Measurements from ENCODE around the gene CLIC4.

CLIC4 gene

GRCh38 chr1:24825174-24825573, 79.9 kb downstream of the CLIC4 start:
- no peak for DNase-seq

GRCh38 chr1:24826510-24826909, 81.3 kb downstream of the CLIC4 start:
- DNase-seq = no peak

- DNase-seq = no peak
Observed at GRCh38 chr1:24827379-24828135, 82.3 kb downstream of the CLIC4 start.

- DNase-seq = no peak
Observed at GRCh38 chr1:24828183-24828886, 83.1 kb downstream of the CLIC4 start.

GRCh38 chr1:24828887-24829192, 83.6 kb downstream of the CLIC4 start:
- no peak for DNase-seq

- DNase-seq = peak; percentile 31
Observed at GRCh38 chr1:24830680-24831272, 85.5 kb downstream of the CLIC4 start.

GRCh38 chr1:24841593-24841992, 96.3 kb downstream of the CLIC4 start:
- DNase-seq = no peak

GRCh38 chr1:24846671-24847070, 101.4 kb downstream of the CLIC4 start:
- DNase-seq = no peak

GRCh38 chr1:24847995-24848881, 103.0 kb downstream of the CLIC4 start:
- DNase-seq = peak; percentile 59

GRCh38 chr1:24849672-24850295, 104.5 kb downstream of the CLIC4 start:
- no peak for DNase-seq

GRCh38 chr1:24850328-24850920, 105.2 kb downstream of the CLIC4 start:
- DNase-seq = no peak

GRCh38 chr1:24853649-24854048, 108.4 kb downstream of the CLIC4 start:
- no peak for DNase-seq

- no peak for DNase-seq
Observed at GRCh38 chr1:24855474-24855873, 110.2 kb downstream of the CLIC4 start.

GRCh38 chr1:24856787-24857506, 111.7 kb downstream of the CLIC4 start:
- no peak for DNase-seq

GRCh38 chr1:24857507-24858133, 112.4 kb downstream of the CLIC4 start:
- DNase-seq = no peak

- no peak for DNase-seq
Observed at GRCh38 chr1:24858277-24858676, 113.0 kb downstream of the CLIC4 start.

GRCh38 chr1:24859063-24860010, 114.1 kb downstream of the CLIC4 start:
- DNase-seq = no peak

- DNase-seq = no peak
Observed at GRCh38 chr1:24860841-24861240, 115.6 kb downstream of the CLIC4 start.

- no peak for DNase-seq
Observed at GRCh38 chr1:24861821-24862727, 116.8 kb downstream of the CLIC4 start.

All from NCI-H524 treated with DMSO at 0.1 percent for 48 hours (cell line).